Left lobe of liver (tissue), 2 donors: ENCODE measurements around the gene PIK3C2B. TPM values are rescaled to one million over a fixed set of nuclear protein-coding genes. Genes with fewer than 3 reads are reported as not detected.
A peak's percentile ranks its signal among the peaks of the same experiment; 100 is the strongest.

ENCODE experiments used
- ATAC-seq: fragments of 200-7000 bp; cut with Tn5 transposase; one replicate; pipeline ENCODE4 v1.9.1; 2020; ENCODE audit warnings: mild to moderate bottlenecking, moderate library complexity
- DNase-seq: peaks from one replicate; pipeline ENCODE4 v3.0.0-alpha.2; 2020; ENCODE audit warnings: low spot score
- total RNA-seq: library from RNA; stranded (reverse); gene quantifications from one replicate; pipeline ENCODE4 v1.2.1, GENCODE V29; 2021
- donor health status: DM: no; HTN: no; CAD: no; lungs with moderate emphysema.
- donor health status: DM: no; HTN: yes; CAD: no.

Gene PIK3C2B
- total RNA-seq, 1 donor from 2014 or later, result 14.8 TPM

DNA sequence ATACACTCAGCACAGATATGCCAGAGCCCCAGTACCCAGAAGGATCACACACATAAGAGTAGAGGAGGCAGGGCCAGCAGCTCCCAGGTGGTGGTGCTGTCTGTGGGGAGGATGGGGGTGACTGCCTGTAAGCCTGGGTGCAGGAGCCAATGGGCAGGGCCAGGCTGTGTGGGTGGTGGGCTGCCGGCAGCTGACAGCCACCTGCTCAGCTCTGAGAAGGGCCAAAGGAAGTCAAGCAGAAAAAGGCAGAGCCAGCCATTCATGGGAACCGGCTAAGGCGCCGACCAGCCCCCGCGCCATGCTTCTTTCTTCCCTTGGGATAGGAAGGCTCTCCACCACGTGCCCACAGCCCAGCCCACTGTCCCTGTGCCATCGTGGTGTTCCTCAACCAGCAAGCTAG, 14.1 kb downstream of the PIK3C2B start:
- no peak for DNase-seq

DNA sequence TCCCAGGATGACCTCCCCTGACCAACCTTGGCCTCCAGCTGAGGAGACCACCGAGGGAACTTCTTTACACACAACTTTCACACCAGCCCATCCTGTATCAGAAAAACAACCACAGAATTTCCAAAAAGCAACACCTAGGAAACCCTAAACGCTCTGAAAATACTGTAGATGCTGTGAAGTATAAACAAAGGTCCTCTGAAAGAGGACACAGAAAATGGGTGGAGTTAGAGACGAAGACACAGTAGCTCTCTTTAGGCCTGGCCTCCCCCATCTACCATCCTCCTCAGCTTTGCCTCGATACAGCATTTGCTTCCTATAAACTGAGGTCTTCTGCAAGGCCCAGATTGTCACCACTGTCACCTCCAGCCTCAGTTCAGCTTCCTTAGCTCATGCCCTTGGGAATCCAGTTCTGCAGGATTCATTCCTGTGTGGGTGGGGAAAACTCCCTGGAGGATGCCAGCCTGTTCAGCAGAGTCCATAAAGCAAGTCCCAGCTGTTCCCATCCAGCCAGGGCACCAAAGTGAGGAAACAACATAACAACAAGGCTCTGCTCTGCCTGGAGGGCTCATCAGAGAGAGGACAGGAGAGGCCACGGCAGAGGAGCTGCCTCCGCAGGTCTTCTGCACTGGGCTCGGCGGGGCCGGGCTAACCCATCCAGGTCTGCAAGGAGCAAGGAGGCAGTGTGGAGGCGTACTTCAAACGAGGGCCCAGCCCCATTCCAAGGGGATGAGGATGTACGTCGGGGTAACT, 15.0 kb downstream of the PIK3C2B start:
- no peak for DNase-seq
- no peak for ATAC-seq

More for the DNA sequence above, 14.1 kb downstream of the PIK3C2B start:
- no peak for ATAC-seq

DNA sequence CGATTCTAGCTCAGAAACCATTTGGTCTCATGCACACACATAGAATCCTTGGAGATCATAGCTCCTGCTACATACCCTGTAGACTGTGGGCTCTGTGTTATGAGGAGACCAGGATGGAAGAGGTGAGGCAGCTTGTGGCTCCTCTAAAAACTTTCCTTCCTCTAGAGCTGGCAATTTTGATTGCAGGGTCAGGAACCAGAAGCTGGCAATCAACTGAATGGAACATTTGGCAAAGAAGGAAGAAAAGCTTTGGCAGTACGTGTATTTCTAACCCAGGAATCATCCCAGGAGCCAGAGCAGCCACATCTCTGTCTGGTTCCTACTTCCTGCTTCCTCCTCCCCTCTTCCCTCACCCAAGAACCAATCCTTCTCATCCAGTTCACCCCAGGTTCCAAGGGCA, 15.7 kb downstream of the PIK3C2B start:
- no peak for DNase-seq
- peak; percentile 32 for ATAC-seq

DNA sequence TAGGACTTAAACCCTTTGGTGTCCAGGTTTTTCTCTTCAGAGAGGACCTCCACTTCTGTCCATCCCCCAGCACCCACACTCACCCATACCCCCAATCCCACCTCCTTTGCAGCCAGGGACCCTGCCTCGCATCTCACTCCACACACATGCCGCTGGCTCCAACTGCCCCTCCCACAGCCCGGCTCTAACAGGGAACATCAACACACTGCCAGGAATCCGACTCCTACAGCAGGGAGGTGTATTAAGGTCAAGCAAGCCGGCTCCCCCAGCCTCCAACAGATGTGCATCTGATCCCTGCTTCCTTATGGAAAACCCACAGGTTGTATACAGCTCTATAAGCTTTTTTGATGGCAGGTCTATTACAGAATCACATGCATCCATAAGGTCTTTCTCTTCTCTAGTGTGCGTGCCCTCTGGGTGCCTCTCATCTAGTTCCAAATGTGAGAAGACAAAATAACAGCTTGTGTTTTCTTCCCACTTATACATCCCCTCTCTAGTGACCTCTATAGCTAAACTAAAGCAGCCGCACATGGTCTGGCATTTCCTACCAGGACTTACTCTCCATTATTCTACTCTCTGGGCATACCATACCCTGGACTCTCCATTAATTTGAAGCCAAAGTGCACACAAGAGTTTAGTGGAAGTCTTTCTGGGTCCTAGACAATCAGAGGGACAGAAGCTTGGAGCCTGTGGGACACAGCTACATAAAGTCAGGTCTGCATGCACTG, 16.3 kb downstream of the PIK3C2B start:
- no peak for ATAC-seq
- DNase-seq, result no peak

DNA sequence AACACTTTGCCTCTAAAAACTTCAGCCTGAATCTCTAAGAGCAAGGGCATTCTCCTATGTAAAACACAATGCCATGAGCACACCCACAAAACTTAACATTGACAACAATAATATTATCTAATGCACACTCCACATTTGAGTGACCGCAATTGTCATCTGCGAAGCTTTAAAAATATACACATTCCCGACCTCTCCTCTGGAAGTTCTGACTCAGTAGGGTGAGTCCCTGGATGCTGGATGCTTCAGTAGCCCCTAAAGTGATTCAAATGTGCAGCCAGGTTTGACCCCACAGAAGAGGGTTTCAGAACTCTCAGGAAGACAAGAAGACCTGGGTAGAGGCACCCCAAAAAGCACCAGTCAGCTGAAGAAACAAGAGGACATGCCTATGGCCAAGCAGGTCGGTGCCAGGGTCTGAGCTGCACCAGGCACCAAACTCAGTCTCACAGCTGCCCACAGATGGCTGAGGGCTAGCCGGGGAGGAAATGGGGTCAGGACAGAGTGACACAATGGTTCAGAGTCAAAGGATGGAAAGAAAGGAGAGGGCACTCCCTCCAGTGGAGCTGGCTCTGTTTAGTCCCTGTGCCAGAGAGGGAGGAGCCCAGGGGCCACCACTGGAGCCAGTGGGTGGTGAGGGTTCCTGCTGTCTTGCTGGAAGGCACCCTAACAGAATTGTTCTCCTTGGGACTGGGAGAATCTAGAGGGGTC, 17.4 kb downstream of the PIK3C2B start:
- DNase-seq (peak; percentile 71), ATAC-seq (peak; percentile 94)

DNA sequence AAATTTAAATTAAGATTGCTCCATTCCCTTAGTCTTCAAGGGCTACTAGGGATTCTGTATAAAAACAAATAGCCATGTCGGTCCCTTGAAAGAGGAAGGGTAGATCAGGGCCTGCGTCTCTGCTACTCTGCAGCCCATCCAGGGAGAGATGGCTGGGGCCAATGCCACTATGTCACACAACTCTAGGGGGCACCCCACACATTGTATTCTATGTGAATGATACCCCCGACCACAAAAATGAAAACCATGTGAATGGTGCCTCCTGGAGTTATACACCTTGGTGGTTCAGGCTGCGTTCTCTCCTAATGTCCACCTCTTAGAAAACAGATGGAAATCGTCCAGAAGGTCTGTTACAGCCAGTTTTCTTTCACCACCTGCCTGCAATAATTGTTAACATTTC, 18.0 kb downstream of the PIK3C2B start:
- no peak for ATAC-seq
- DNase-seq, result no peak

DNA sequence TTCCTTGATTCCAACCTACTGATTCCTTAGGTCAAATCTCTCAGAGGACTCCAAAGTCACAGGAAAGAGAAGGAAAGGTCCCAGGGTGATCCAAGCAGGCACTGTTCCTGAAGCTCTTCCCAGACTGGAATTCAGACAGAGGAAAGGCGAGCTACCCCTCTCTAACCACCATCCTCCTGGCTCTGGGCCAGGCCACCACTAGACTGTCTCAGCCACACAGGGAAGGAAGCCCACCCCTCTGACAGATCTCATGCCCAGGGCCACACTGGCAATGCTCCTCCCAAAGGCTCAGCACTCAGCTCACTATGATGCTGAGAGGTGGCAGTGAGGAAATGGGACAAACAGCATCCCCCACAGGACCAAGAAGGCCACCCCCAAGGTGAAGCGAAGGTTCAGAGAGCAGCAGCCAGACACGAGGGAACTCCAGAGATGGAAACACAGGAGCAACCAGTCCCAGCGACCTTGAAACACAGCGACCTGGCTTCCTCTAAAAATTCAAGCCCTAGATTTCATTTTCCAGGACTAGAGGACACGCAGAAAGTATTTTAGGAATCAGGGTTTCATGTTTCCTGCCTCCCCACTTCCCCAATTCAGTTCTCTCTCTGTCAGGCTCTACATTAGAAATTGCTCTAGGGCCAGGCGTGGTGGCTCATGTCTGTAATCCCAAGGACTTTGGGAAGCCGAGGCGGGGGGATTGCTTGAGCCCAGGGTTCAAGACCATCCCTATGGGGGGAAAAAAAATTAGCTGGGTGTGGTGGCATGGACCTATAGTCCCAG, 18.8 kb downstream of the PIK3C2B start:
- DNase-seq (no peak), ATAC-seq (no peak)

DNA sequence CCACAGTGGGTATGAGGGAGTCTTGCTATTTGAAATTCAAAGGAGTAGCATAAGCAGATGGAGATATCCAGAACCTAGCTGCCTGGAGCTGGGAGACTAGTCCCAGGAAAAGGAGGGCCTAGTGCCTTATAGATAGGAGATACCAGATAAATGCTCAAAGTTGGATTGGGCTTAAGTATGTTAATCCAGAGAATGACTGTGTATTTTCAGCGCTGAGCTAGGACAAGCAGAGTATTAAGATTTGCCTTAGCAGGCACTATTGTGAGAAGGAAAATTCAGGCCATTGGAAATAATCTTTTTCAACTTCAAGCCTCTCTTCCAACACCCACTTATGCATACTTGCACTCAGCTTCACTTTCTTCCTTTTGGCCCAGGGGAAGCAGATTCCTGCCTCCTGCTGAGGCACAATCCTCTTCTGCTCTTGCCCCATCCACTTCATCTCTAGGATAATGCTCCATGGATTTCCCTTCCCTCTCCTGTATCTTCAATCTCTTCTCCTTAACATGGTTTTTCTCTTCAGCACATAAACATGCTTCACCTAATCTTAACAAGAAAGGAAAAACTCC, 21.1 kb downstream of the PIK3C2B start:
- ATAC-seq, result no peak
- DNase-seq, result no peak

DNA sequence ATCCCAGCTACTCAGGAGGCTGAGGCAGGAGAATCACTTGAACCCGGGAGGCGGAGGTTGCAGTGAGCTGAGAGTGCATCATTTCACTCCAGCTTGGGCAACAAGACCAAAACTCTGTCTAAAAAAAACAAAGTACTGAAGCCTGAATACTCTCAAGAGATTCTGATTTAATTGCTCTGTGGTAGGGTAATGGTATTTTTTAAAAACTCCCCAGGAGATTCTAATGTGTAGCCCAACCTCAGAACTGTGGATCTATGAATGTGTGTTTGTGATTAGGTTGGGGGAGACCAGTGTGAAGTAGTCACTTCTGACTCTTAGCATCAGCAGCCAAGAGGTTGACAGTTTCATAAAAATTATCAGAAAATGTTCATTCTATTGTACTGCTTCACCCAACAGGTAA, 21.9 kb downstream of the PIK3C2B start:
- ATAC-seq, result no peak

DNA sequence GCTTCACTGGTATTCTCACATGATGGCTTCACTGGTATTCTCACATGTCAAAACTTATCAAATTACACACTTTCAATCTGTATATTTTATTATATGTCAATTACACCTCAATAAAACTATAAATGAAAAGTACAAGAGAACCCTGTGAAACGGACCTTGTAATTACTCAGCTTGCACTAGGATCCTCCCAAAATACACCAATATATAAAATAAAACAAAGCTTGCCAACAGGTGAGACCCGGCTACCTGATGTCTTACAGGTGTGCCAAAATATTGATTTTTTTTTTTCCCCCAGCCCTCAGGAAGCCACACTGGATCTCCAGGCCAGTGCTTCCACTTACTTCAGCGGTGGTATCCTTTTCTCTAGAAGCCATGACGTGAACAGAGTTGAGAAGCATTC, 22.9 kb downstream of the PIK3C2B start:
- DNase-seq (no peak), ATAC-seq (no peak)

More for the DNA sequence above, 21.9 kb downstream of the PIK3C2B start:
- no peak for DNase-seq

DNA sequence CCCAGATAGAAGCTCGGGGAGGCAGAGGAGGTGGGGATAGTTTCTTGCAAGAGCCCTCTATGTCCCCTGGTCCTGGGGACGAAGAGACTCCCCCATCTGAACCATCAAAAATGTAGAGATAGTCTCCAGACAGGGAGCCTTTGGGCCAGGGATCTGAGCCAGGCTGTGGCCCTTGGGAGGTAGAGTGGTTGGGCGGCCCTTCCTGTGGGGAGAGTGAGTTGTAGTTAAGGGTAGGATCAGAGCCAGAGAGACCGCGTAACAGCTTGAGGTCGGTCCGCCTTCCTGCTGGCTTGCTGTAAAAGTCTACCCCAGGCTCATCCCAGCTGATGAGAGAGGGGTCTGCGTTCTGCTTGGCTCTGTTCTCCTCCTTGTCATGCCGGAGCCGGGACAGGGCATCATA, 25.3 kb downstream of the PIK3C2B start:
- DNase-seq, result no peak

DNA sequence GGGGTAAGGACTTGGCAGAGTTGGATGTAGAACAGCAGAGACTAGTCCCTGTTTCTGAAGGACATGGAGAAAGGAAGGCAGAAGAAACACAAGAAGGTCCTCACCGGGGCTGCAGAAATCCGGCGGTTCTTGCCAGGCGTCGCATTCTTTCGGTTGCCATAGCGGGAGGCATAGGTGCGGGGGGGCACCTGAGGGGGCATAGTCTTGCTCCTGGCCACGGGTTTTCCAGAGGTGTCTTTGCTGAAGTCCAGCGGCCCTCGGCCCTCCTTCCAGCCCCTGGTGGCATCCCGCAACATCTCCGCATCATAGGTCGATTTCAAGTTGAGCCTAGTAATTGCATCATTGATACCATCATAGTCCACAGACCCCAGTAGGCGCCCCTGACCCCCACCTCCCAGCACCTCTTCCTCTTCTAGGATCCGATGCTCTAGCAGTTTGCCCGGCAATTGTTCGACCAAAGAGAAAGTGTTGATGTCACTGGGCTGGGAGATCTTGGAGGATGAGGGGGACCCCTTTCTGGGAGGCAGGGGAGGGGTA, 25.8 kb downstream of the PIK3C2B start:
- ATAC-seq, result no peak

More for the DNA sequence above, 25.3 kb downstream of the PIK3C2B start:
- ATAC-seq, result no peak

DNA sequence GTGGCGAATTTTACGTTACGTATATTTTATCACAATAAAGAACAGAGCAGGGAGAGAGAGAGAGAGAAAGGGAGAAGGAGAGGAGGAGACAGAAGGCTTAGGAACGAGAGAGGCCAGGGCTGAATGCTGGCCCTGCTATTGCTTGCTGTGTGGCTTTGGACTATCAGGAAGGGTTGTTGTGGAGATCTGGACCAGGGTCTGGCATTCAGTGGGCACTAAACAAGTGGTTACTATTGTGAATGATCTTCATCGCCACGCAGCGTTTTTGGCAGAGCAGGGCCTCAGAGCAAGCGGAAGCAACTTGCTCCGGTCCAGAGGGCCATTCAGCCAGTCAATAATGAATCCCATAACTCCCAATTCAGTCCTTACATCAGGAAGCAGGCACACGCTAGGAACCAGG, 26.4 kb downstream of the PIK3C2B start:
- ATAC-seq, result no peak
- DNase-seq, result no peak

More for the DNA sequence above, 25.8 kb downstream of the PIK3C2B start:
- DNase-seq, result no peak

DNA sequence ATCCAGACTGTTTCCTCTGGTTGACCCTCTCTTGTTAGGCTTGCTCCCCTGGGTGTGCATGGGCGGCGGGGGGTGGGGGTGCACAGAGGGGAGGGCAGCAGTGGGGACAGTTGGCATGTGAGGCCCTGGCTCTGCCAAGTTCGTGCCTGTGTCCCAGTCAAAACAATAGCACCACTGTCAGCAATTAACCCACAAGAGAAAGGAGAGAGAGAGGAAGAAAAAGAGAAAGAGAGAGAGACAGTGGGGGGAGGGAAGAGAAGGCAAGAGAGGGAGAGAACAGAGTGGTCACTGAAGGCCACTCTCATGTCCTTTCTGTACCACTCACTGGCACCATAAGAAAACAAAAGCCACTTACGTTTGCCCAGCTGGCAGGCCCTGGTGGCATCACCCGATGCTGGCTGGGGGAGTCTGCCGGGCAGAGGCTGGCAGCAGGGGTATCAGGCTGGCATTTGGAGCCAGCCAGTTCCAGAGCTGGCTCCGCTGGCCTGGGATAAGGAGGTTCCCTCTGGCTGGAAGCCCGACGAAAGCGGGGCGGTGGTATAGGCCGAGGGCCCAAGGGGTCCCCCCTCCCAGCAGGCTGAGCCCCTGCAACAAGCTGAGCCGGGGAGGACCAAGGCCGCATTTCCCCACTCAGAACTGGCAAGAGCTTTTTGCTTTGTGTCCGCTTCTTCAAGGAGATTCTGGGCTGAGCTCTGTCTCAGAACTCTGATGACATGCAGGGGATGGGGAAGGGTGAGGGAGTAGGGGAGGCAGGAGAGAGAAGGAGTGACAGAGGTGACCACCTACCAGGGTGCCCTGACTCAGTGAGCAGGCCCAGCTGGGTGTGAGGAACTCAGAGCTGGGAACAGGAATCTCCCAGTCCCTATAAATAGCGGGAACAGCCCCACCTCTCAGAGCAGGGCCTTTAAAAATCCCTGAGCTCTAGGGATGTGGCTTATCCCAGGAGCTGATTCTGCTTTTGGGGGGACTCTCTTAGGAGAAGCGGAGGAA, 27.9 kb downstream of the PIK3C2B start:
- DNase-seq, result no peak
- no peak for ATAC-seq

DNA sequence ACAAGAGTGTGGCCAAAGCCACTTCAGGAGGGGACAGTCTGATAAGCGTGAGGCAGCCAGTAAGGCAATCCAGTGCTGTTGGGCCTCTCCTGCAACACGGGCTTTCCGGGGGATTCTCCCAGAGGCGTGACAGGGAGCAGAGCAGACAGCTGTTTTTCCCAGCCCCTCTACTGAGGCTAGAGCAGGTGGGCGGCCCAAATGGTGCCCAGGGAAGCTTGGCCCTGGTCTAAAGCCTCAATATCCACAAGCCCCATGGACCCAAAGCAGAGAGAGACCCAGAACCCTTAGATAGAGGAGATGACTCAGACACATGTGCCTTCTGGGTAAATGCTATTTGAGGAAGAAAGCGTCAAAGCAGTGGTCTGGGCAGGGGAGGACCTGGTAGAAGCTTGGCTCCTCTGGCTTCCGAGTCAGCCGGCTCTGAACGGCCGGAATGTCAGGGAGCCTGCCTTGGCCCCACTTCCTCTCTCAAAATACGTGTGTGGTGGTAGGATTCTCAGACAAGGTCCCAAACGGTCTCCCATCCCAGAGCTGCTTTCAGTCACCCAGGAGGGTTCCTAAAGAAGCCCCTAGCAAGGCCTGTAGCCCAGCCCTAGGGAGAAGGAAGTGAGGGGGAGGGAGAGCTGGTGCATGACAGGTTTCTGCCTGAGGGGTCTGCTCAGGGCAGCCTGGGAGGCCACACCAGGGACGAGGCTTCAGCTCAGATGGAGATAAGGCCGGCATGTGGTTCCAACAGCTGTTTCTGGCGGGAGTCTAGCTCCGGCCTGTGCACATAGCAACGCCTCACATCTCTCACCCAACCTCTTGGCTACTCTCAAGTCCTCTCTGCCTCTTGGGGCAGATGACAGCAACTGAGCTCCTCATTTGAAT, 28.8 kb downstream of the PIK3C2B start:
- ATAC-seq, result no peak
- no peak for DNase-seq

DNA sequence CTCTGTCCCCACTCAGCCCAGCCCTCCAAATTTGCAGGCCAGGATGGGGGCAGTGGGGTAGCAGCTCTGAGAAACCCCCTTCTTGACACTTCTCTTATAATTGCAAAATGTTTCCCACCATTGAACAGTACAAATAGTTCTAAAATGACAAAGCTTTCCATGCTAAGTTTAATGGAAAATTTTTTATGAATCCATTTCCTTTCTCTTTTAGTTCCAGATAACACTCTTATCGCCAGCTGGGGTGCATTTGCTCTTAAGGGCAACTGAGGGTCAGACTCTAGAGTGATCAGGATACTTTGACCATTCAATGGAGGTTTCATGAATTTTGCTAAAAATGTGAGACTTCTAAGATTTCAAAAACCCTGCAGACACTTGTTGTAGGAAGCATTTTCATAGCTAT, 29.9 kb downstream of the PIK3C2B start:
- ATAC-seq, result no peak
- DNase-seq, result no peak

DNA sequence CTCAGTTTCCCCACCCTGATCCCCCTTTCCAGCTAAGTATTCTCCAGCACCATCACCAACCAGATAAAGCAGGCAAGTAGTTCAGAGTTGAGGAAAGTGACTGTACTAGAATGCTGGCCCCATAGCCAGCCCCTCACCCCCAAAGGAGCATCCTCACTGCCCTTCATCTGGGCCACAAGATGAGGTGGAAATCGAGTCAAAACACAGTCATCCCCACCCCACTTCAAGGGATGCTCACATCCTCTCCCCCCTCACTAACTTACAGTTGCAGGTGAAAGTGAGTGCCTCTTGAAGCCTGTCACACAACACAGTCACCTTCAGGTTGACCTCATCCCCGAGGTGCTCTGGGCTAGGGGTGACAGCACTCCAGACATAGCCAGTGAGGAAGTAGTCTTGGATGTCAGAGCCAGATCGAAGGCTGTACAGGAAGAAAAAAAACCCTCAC, 30.4 kb downstream of the PIK3C2B start:
- no peak for DNase-seq
- no peak for ATAC-seq
